TTC549 (cell line): ENCODE data around the gene EQTN.
A peak's percentile ranks its signal among the peaks of the same experiment; 100 is the strongest.

ENCODE experiments used
- FAIRE-seq: peaks from 2 replicates; lab custom pipeline; 2012; peaks lifted over from hg19 to GRCh38; lab: Jason Lieb, UNC

Gene EQTN

GRCh38 chr9:27297050-27297449, at the start of gene EQTN:
Gene EQTN (minus strand): TSS chr9:27297150. CDS start chr9:27297055, 95 bp downstream.
- FAIRE-seq: no peak

GRCh38 chr9:27344776-27345175, 47.8 kb upstream of the EQTN start:
- no peak for FAIRE-seq

- FAIRE-seq: no peak
Observed at GRCh38 chr9:27341545-27342294, 44.8 kb upstream of the EQTN start.

GRCh38 chr9:27340961-27341511, 44.1 kb upstream of the EQTN start:
- no peak for FAIRE-seq

- FAIRE-seq: no peak
Observed at GRCh38 chr9:27340285-27340674, 43.3 kb upstream of the EQTN start.

- no peak for FAIRE-seq
Observed at GRCh38 chr9:27339661-27340284, 42.8 kb upstream of the EQTN start.

- no peak for FAIRE-seq
Observed at GRCh38 chr9:27338527-27338903, 41.6 kb upstream of the EQTN start.

- FAIRE-seq: no peak
Observed at GRCh38 chr9:27337833-27338526, 41.0 kb upstream of the EQTN start.

- FAIRE-seq: no peak
Observed at GRCh38 chr9:27337236-27337635, 40.3 kb upstream of the EQTN start.

- FAIRE-seq: no peak
Observed at GRCh38 chr9:27336829-27337228, 39.9 kb upstream of the EQTN start.

GRCh38 chr9:27336126-27336525, 39.2 kb upstream of the EQTN start:
- FAIRE-seq: no peak

- FAIRE-seq: no peak
Observed at GRCh38 chr9:27335075-27335474, 38.1 kb upstream of the EQTN start.

- FAIRE-seq: peak; percentile 67
Observed at GRCh38 chr9:27333241-27334052, 36.5 kb upstream of the EQTN start.

GRCh38 chr9:27331393-27331792, 34.4 kb upstream of the EQTN start:
- no peak for FAIRE-seq

GRCh38 chr9:27329291-27329690, 32.3 kb upstream of the EQTN start:
- no peak for FAIRE-seq

GRCh38 chr9:27328483-27328882, 31.5 kb upstream of the EQTN start:
- no peak for FAIRE-seq

GRCh38 chr9:27311184-27311583, 14.2 kb upstream of the EQTN start:
- FAIRE-seq: no peak

GRCh38 chr9:27310582-27310981, 13.6 kb upstream of the EQTN start:
- FAIRE-seq: no peak

GRCh38 chr9:27308691-27309390, 11.9 kb upstream of the EQTN start:
- FAIRE-seq: no peak

GRCh38 chr9:27304521-27304920, 7.6 kb upstream of the EQTN start:
- no peak for FAIRE-seq

- FAIRE-seq: no peak
Observed at GRCh38 chr9:27303219-27303618, 6.3 kb upstream of the EQTN start.

GRCh38 chr9:27293996-27294395, 3.0 kb downstream of the EQTN start:
- no peak for FAIRE-seq
